ENCODE measurements around the gene MYOF. TPM values are rescaled to one million over a fixed set of nuclear protein-coding genes. Genes with fewer than 3 reads are reported as not detected.

The MYOF gene
- total RNA-seq, 1 donor from 2014 or later, result 32.5 TPM

- Mint-ChIP-seq H3K27ac (no peak overlapping the region), H3K9me3 (no peaks in the 10 kb centered on the region), H3K36me3 (ENCODE audit: low read depth) (peaks cover 33% of the 10 kb centered on the region), H3K4me3 (ENCODE audit: low read depth) (no peak overlapping the region), H3K4me1 (ENCODE audit: low read depth) (peaks cover 41% of the 10 kb centered on the region), H3K27me3 (ENCODE audit: low read depth) (no peaks in the 10 kb centered on the region)
- no peak for DNase-seq (ENCODE audit: low spot score)
- intact Hi-C loops (cut with micrococcal nuclease), result no loop called here
Observed at GRCh38 chr10:93384006-93384405, 98.1 kb downstream of the MYOF start.

GRCh38 chr10:93383562-93383981 is 98.6 kb downstream of the MYOF start:
- Mint-ChIP-seq H3K4me1 (ENCODE audit: low read depth) (peaks cover 42% of the 10 kb centered on the region), H3K4me3 (ENCODE audit: low read depth) (no peak overlapping the region), H3K36me3 (ENCODE audit: low read depth) (peaks cover 35% of the 10 kb centered on the region), H3K27ac (no peak overlapping the region), H3K9me3 (no peaks in the 10 kb centered on the region), H3K27me3 (ENCODE audit: low read depth) (no peaks in the 10 kb centered on the region)
- DNase-seq (ENCODE audit: low spot score), result no peak
- intact Hi-C loops (cut with micrococcal nuclease), result no loop called here

GRCh38 chr10:93379731-93380575 is 102.2 kb downstream of the MYOF start:
- H3K4me1 Mint-ChIP-seq (ENCODE audit: low read depth), result peaks cover 35% of the 10 kb centered on the region
- H3K9me3 Mint-ChIP-seq, result no peaks in the 10 kb centered on the region
- peaks cover 23% of the 10 kb centered on the region for H3K36me3 Mint-ChIP-seq (ENCODE audit: low read depth)
- H3K4me3 Mint-ChIP-seq (ENCODE audit: low read depth), result peak overlapping the region; percentile 50
- intact Hi-C loops (cut with micrococcal nuclease), result loop anchor here (1.0 to 10.0 kb wide), 4 partner anchors 32 to 325 kb away; partner anchors contain the start of genes CEP55 and FRA10AC1
- no peaks in the 10 kb centered on the region for H3K27me3 Mint-ChIP-seq (ENCODE audit: low read depth)
- peak overlapping the region; percentile 97 for H3K27ac Mint-ChIP-seq
- DNase-seq (ENCODE audit: low spot score), result peak; percentile 36

GRCh38 chr10:93378997-93379730 is 103.0 kb downstream of the MYOF start:
- Mint-ChIP-seq H3K4me1 (ENCODE audit: low read depth) (peaks cover 35% of the 10 kb centered on the region), H3K4me3 (ENCODE audit: low read depth) (peak overlapping the region; percentile 50), H3K36me3 (ENCODE audit: low read depth) (peaks cover 29% of the 10 kb centered on the region), H3K9me3 (no peaks in the 10 kb centered on the region), H3K27ac (peak overlapping the region; percentile 97), H3K27me3 (ENCODE audit: low read depth) (no peaks in the 10 kb centered on the region)
- intact Hi-C loops (cut with micrococcal nuclease), result loop anchor here (1.0 to 10.0 kb wide), 4 partner anchors 33 to 326 kb away; partner anchors contain the start of genes CEP55 and FRA10AC1
- no peak for DNase-seq (ENCODE audit: low spot score)

- intact Hi-C loops (cut with micrococcal nuclease), result loop anchor here (5.0 to 10.0 kb wide), 2 partner anchors 34 to 327 kb away; partner anchors contain the start of gene FRA10AC1
- Mint-ChIP-seq H3K27ac (peak overlapping the region; percentile 9), H3K4me1 (ENCODE audit: low read depth) (peaks cover 32% of the 10 kb centered on the region), H3K36me3 (ENCODE audit: low read depth) (peaks cover 33% of the 10 kb centered on the region), H3K4me3 (ENCODE audit: low read depth) (no peak overlapping the region), H3K9me3 (no peaks in the 10 kb centered on the region), H3K27me3 (ENCODE audit: low read depth) (no peaks in the 10 kb centered on the region)
- DNase-seq (ENCODE audit: low spot score), result no peak
Observed at GRCh38 chr10:93378039-93378438, 104.1 kb downstream of the MYOF start.

GRCh38 chr10:93376372-93377293 is 105.5 kb downstream of the MYOF start:
- H3K4me1 Mint-ChIP-seq (ENCODE audit: low read depth), result peaks cover 32% of the 10 kb centered on the region
- peak overlapping the region; percentile 44 for H3K27ac Mint-ChIP-seq
- intact Hi-C loops (cut with micrococcal nuclease), result loop anchor here (1.0 to 10.0 kb wide), 4 partner anchors 36 to 328 kb away; partner anchors contain the start of genes FRA10AC1 and MYOF

GRCh38 chr10:93370961-93371360 is 111.2 kb downstream of the MYOF start:
- intact Hi-C loops (cut with micrococcal nuclease), result loop anchor here (10.0 kb wide), 1 partner anchor 334 kb away; the partner anchor contains the start of gene FRA10AC1
- Mint-ChIP-seq H3K27ac (no peak overlapping the region), H3K36me3 (ENCODE audit: low read depth) (peaks cover 27% of the 10 kb centered on the region), H3K9me3 (no peaks in the 10 kb centered on the region), H3K27me3 (ENCODE audit: low read depth) (no peaks in the 10 kb centered on the region), H3K4me3 (ENCODE audit: low read depth) (no peak overlapping the region), H3K4me1 (ENCODE audit: low read depth) (no peaks in the 10 kb centered on the region)
- DNase-seq (ENCODE audit: low spot score), result no peak

More at GRCh38 chr10:93376372-93377293, 105.5 kb downstream of the MYOF start:
- Mint-ChIP-seq H3K36me3 (ENCODE audit: low read depth) (peaks cover 36% of the 10 kb centered on the region), H3K9me3 (no peaks in the 10 kb centered on the region), H3K27me3 (ENCODE audit: low read depth) (no peaks in the 10 kb centered on the region), H3K4me3 (ENCODE audit: low read depth) (no peak overlapping the region)
- DNase-seq (ENCODE audit: low spot score), result peak; percentile 32

- Mint-ChIP-seq H3K27ac (no peak overlapping the region), H3K4me3 (ENCODE audit: low read depth) (no peak overlapping the region), H3K36me3 (ENCODE audit: low read depth) (peaks cover 29% of the 10 kb centered on the region), H3K27me3 (ENCODE audit: low read depth) (no peaks in the 10 kb centered on the region), H3K4me1 (ENCODE audit: low read depth) (peaks cover 4% of the 10 kb centered on the region), H3K9me3 (no peaks in the 10 kb centered on the region)
- intact Hi-C loops (cut with micrococcal nuclease), result loop anchor here (10.0 kb wide), 1 partner anchor 335 kb away; the partner anchor contains the start of gene FRA10AC1
- DNase-seq (ENCODE audit: low spot score), result no peak
Observed at GRCh38 chr10:93369588-93370164, 112.5 kb downstream of the MYOF start.

GRCh38 chr10:93368210-93368609 is 113.9 kb downstream of the MYOF start:
- no peak for DNase-seq (ENCODE audit: low spot score)

GRCh38 chr10:93367664-93368063 is 114.5 kb downstream of the MYOF start:
- DNase-seq (ENCODE audit: low spot score), result no peak
- Mint-ChIP-seq H3K4me1 (ENCODE audit: low read depth) (peaks cover 7% of the 10 kb centered on the region), H3K27me3 (ENCODE audit: low read depth) (no peaks in the 10 kb centered on the region), H3K9me3 (no peaks in the 10 kb centered on the region), H3K4me3 (ENCODE audit: low read depth) (no peak overlapping the region), H3K36me3 (ENCODE audit: low read depth) (peaks cover 26% of the 10 kb centered on the region), H3K27ac (no peak overlapping the region)
- intact Hi-C loops (cut with micrococcal nuclease), result no loop called here

More at GRCh38 chr10:93368210-93368609, 113.9 kb downstream of the MYOF start:
- Mint-ChIP-seq H3K9me3 (no peaks in the 10 kb centered on the region), H3K27me3 (ENCODE audit: low read depth) (no peaks in the 10 kb centered on the region), H3K4me1 (ENCODE audit: low read depth) (peaks cover 7% of the 10 kb centered on the region), H3K27ac (no peak overlapping the region), H3K36me3 (ENCODE audit: low read depth) (peaks cover 26% of the 10 kb centered on the region), H3K4me3 (ENCODE audit: low read depth) (no peak overlapping the region)
- intact Hi-C loops (cut with micrococcal nuclease), result no loop called here

GRCh38 chr10:93364966-93365365 is 117.2 kb downstream of the MYOF start:
- Mint-ChIP-seq H3K9me3 (no peaks in the 10 kb centered on the region), H3K27me3 (ENCODE audit: low read depth) (no peaks in the 10 kb centered on the region), H3K4me3 (ENCODE audit: low read depth) (no peak overlapping the region), H3K27ac (no peak overlapping the region), H3K36me3 (ENCODE audit: low read depth) (peaks cover 22% of the 10 kb centered on the region), H3K4me1 (ENCODE audit: low read depth) (peaks cover 7% of the 10 kb centered on the region)
- DNase-seq (ENCODE audit: low spot score), result no peak
- intact Hi-C loops (cut with micrococcal nuclease), result no loop called here

Measured in activated T-helper 2 cell treated with anti-CD3 and anti-CD28 coated beads, Interferon-gamma antibody, Interleukin-2, Interleukin-4, amounts not matched to agents 10 μg/mL and 5 μg/mL and 100 μg/mL, durations not matched to agents 14 hours and 24 hours and 36 hours (primary cell).